GM21423 (cell line): ENCODE data around the gene DLG5.
A peak's percentile ranks its signal among the peaks of the same experiment; 100 is the strongest.
"Not testable (repeated sequence)": the region's sequence is repeated elsewhere in the genome, so short reads cannot be mapped to it uniquely, and the experiment has no call there.

Source experiments
- ATAC-seq: cut with Tn5 transposase; IDR thresholded peaks from one replicate; pipeline ENCODE4 v1.9.1; 2021; ENCODE audit warnings: mild to moderate bottlenecking, moderate library complexity; ENCODE audit not compliant: unreplicated experiment

DLG5 gene

GRCh38 chr10:77773631-77774426 lies 152.7 kb downstream of the DLG5 start:
- no peak for ATAC-seq

- not testable (repeated sequence) for ATAC-seq
Measured at GRCh38 chr10:77772852-77773600, 153.5 kb downstream of the DLG5 start.

- no peak for ATAC-seq
Measured at GRCh38 chr10:77771851-77772250, 154.7 kb downstream of the DLG5 start.

- ATAC-seq = no peak
Measured at GRCh38 chr10:77771450-77771849, 155.1 kb downstream of the DLG5 start.

GRCh38 chr10:77770868-77771175 lies 155.7 kb downstream of the DLG5 start:
- no peak for ATAC-seq

GRCh38 chr10:77770081-77770867 lies 156.3 kb downstream of the DLG5 start:
- no peak for ATAC-seq

- ATAC-seq = no peak
Measured at GRCh38 chr10:77768039-77768438, 158.5 kb downstream of the DLG5 start.

- no peak for ATAC-seq
Measured at GRCh38 chr10:77763453-77764430, 162.8 kb downstream of the DLG5 start.

- ATAC-seq = not testable (repeated sequence)
Measured at GRCh38 chr10:77758406-77758805, 168.1 kb downstream of the DLG5 start.

GRCh38 chr10:77756319-77757232 lies 170.0 kb downstream of the DLG5 start:
- ATAC-seq = peak; percentile 53

GRCh38 chr10:77746047-77746707 lies 180.4 kb downstream of the DLG5 start:
- ATAC-seq = no peak

GRCh38 chr10:77744245-77744644 lies 182.3 kb downstream of the DLG5 start:
- no peak for ATAC-seq

- ATAC-seq = no peak
Measured at GRCh38 chr10:77742172-77742571, 184.4 kb downstream of the DLG5 start.

GRCh38 chr10:77741746-77742145 lies 184.8 kb downstream of the DLG5 start:
- ATAC-seq = no peak
